HG03469 (cell line): ENCODE measurements around the gene ABLIM1.
"Not testable (repeated sequence)": the region's sequence is repeated elsewhere in the genome, so short reads cannot be mapped to it uniquely, and the experiment has no call there.

Experiments used
- ATAC-seq: cut with Tn5 transposase; IDR thresholded peaks from one replicate; pipeline ENCODE4 v1.9.1; 2021; ENCODE audit warnings: mild to moderate bottlenecking, moderate library complexity, moderate number of reproducible peaks; ENCODE audit not compliant: unreplicated experiment

ABLIM1 gene

DNA sequence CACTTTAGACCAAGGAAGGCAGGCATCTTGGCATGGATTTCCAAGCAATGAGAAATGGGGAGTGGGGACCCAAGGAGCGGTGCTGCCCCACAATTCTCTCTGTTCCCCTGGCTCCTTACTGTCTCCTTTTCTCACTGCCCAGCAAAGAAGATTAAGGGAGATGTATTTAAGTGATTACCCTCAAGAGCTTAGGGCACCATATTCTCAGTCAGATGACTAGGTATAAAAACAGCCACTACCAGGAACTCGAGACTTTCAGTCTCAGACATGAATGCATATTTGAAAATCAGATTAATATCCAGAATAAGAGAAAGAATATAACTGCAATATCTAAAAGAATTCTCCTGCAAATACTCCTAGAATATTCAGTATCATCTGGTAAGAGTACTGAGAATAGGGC, at the start of gene ABLIM1:
Gene ABLIM1, minus strand, starts transcription at position 101 of the 400 bp plus-strand sequence. Its CDS starts 75 bp downstream, at position 26.
- ATAC-seq = no peak

GRCh38 chr10:114706458-114707055, 48.5 kb upstream of the ABLIM1 start:
- no peak for ATAC-seq

DNA sequence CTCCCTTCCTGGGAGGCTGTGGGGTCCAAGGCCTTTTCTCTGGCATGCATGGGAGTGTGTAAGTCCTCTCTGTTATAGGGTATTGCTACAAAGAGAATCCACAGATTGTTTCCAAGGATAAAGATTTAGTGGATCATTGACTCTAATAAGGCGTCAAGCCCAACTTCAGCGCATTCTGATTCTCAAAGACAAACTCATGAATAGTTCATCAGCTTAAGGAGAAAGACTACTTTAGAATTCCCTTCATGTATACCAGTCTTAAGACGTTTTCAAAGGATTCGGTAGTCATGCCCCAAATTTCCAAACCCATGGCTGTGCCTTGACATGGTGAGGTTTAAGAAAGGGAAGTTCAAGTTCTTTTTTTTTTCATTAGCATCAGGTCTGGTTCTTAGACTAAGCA, 46.6 kb upstream of the ABLIM1 start:
- no peak for ATAC-seq

DNA sequence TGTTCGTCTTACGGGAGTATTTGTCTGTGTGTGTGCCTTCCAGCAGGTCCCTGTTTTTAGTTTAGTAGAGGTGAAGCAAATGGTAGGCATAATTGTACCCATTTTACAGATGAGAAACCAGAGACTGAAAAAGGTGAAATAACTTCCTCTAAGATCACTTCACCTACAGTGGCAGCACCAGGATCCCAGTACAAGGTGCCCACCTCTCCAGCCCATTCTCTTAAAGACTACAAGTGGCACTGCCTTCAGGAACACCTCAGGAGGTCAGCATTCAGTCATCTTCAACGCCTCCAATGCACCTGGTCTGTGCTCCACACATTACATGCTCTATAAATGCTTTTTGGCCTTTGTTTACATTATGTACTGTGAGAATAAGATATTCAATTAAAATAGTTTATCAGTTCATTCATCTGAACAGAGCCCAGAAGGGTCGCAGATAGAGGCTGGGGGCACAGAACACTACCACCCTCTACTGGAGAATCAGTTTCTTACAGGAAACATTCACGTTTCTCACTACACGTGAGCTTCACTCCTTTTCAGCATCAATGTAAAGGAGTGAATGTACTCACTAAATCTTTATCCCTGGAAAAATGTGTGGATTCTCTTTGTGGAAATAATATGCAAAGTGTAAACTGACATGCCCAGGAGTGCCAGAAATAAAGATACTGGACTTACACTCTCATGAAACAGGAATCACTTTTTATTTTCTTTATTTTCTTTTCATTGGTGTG, 45.5 kb upstream of the ABLIM1 start:
- ATAC-seq = no peak

- no peak for ATAC-seq
Measured at GRCh38 chr10:114698271-114699061, 40.4 kb upstream of the ABLIM1 start.

- ATAC-seq = no peak
Measured at GRCh38 chr10:114697061-114697598, 39.1 kb upstream of the ABLIM1 start.

GRCh38 chr10:114696301-114696700, 38.2 kb upstream of the ABLIM1 start:
- not testable (repeated sequence) for ATAC-seq

- ATAC-seq = no peak
Measured at GRCh38 chr10:114694752-114695151, 36.7 kb upstream of the ABLIM1 start.

- ATAC-seq = no peak
Measured at GRCh38 chr10:114694062-114694461, 36.0 kb upstream of the ABLIM1 start.

DNA sequence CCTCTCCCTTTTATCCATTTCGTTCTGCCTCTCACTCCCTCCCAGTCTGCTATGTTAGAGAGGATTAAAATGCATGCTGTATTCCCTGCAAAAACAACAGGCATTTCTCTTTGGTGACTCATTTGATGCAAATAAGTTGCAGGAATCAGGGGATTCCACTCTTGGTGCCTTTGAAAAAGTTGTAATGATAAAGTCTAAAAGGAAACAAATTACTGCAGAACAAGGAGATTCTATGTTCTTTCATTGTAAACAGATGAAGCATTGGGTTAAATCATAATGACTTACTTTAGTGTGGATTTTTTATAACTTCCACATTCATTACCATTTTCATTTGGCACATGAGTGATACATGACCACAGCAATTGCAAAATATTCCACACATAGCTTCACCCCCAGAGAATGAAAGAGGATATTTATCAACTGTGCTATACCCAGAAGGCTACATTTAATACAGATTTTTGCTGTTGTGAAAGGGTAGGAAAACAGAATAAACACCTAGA, 33.4 kb upstream of the ABLIM1 start:
- no peak for ATAC-seq

DNA sequence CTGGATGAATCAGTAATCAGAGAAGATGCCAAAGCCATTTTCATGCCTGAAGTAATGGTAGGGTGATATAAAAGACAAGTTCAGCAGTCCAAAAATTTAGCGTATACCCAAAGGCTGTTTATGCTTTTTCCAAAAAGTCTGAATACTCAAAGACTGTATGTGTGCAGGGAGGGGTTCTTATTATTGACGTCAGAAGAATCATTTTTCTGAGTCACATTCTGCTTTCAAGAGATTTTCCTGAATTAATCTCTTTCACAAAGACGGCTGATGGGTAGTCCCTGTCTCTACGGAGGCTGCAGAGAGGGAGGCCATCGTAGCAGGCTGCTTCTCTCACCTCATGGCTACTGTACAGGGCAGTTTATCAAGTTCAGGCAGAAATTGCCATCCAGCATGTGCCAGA, 30.7 kb upstream of the ABLIM1 start:
- no peak for ATAC-seq

- ATAC-seq = no peak
Measured at GRCh38 chr10:114687459-114687858, 29.4 kb upstream of the ABLIM1 start.

DNA sequence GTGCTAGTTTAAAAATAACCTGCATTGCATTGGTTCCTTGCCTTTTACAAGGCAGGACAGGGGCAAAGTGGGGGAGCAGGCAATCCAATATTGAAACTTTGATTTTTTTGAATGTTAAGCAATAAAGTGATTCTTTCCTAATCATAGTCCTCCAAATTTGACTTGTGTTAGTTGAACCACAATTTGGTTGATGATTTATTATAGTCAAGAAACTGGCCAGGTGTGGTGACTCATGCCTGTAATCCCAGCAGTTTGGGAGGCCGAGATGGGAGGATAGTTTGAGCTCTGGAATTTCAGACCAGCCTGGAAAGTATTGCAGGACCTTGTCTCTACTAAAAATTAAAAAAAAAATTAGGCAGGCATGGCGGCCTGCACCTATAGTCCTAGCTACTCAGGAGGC, 27.9 kb upstream of the ABLIM1 start:
- no peak for ATAC-seq

- no peak for ATAC-seq
Measured at GRCh38 chr10:114685456-114685855, 27.4 kb upstream of the ABLIM1 start.

DNA sequence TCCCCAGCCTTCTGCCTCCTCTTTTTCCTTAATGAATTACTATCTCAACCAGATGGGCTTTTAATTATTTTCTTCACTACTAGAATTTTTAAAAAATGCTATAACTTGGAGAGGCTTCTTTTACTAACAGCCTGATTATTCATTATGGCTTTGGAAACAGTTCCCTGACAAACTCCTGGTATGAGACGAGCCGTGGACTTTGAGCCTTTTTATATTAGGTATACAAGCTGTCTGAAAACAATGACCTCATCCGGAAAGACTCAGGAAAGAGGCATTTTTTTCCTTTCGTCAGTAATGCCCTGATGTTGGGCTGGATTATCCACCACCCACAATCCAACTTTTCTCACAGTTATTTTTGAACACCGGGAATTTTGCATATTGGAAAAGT, 26.7 kb upstream of the ABLIM1 start:
- ATAC-seq = no peak

GRCh38 chr10:114684084-114684821, 26.2 kb upstream of the ABLIM1 start:
- no peak for ATAC-seq

GRCh38 chr10:114683593-114683992, 25.5 kb upstream of the ABLIM1 start:
- no peak for ATAC-seq

DNA sequence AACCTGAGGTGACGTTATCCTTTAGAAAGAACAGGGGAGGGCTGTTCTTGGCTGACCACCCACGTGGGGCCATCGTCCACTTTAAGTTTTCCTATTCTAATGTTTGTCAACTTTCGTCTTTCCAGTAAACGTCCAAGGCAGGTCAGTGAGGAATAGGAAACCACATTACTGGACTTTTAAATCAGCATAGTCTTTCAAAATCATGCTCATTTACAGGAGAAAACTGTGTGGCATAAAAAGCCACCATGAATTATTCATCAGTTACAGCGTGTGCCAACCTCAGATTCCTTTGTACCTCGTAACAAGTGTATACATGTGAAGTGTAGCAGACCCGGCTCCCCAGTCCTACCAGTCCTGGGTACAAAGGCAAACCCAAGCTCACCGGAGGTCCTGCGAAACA, 25.1 kb upstream of the ABLIM1 start:
- ATAC-seq = no peak

DNA sequence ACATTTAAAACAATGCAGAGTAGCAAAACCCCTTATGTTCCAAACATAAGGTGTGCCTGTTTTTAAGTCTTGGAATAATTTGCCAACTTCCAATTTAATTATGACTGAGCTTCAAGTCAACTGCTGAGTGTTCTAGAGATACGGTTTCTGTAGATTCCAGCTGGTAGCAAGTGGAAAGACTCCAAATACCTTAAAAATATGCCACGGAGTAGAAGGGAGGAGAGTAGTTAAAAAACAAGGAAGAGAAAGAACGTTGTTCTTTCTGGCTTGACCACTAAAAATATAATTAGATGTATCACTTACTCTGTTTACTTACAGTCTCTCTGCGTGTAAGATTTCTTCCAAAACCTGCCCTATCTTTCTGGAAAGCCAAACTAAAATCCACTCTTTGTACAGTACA, 24.5 kb upstream of the ABLIM1 start:
- no peak for ATAC-seq

GRCh38 chr10:114682121-114682520, 24.0 kb upstream of the ABLIM1 start:
- ATAC-seq = no peak

DNA sequence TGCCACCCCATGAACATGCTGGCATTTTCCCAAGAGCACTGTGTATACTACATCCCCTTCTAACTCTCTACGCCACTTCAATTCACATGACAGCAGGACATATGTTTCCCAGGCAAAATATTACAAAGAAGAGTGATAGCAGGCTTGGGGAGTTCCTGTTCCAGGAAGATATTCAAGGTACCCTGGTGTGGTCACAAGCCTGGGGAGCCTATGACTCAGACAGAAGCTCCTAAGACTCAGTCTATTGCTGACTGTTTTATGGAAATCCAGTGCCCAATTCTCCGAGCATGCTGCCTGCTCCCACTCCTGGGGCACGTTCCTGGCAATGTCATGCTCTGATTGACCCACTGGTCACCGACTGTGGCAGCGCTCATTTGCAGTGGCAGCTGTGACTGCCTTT, 23.5 kb upstream of the ABLIM1 start:
- ATAC-seq = no peak
